OCI-LY7 (cell line): ENCODE results near the gene EP400. TPM values are rescaled to one million over a fixed set of nuclear protein-coding genes. Genes with fewer than 3 reads are reported as not detected.

Experiments used
- BruUV-seq: library from RNA; stranded (reverse); fragments of 400-500 nt; replicated peaks from 2 replicates; lab custom pipeline; 2021; lab: Mats Ljungman, UMichigan
- CTCF ChIA-PET: fragments of 300-600 bp; sonication (Branson Sonifier 250); formaldehyde crosslinking; loops from one replicate; lab custom pipeline; 2022; ENCODE audit warnings: antibody characterized with exemption; ENCODE audit not compliant: unreplicated experiment; lab: Charles Lee
- POLR2A ChIA-PET: fragments of 300-600 bp; sonication (Branson Sonifier 250); formaldehyde crosslinking; loops from one replicate; lab custom pipeline; 2022; ENCODE audit warnings: antibody characterized with exemption; lab: Charles Lee
- DNase-seq: peaks from one replicate; pipeline ENCODE4 v3.0.0-alpha.2; 2015; ENCODE audit warnings: low spot score
- H2AFZ ChIP-seq: fragments of 200-600 bp; sonication (generic), shearing (Covaris generic); 2 replicates; pipeline ENCODE4 v1.6.1; 2014; ENCODE audit warnings: mild to moderate bottlenecking, antibody characterized with exemption, low read length, moderate library complexity
- H3K27ac ChIP-seq: fragments of 200-600 bp; sonication (generic); 2 replicates; pipeline ENCODE4 v1.5.1; 2014; ENCODE audit warnings: mixed run types, low read depth, mild to moderate bottlenecking, moderate library complexity, low read length, inconsistent platforms; ENCODE audit not compliant: poor library complexity, severe bottlenecking
- H3K36me3 ChIP-seq: fragments of 200-600 bp; sonication (generic); 2 replicates; pipeline ENCODE4 v1.6.1; 2014; ENCODE audit warnings: mild to moderate bottlenecking, antibody characterized with exemption, low read length, moderate library complexity, mixed read lengths; ENCODE audit not compliant: insufficient read depth
- H3K4me1 ChIP-seq: fragments of 200-600 bp; sonication (generic); 2 replicates; pipeline ENCODE4 v1.5.1; 2014; ENCODE audit warnings: mild to moderate bottlenecking, low read length; ENCODE audit not compliant: insufficient read depth, poor library complexity, severe bottlenecking
- H3K4me2 ChIP-seq: fragments of 200-600 bp; sonication (generic); 2 replicates; pipeline ENCODE4 v1.6.1; 2014; ENCODE audit warnings: mild to moderate bottlenecking, low read length
- H3K4me3 ChIP-seq: fragments of 200-600 bp; sonication (generic); 2 replicates; pipeline ENCODE4 v1.5.1; 2014; ENCODE audit warnings: mild to moderate bottlenecking, low read depth, low read length; ENCODE audit not compliant: poor library complexity, severe bottlenecking
- H3K79me2 ChIP-seq: fragments of 200-600 bp; sonication (generic); 2 replicates; pipeline ENCODE4 v1.6.1; 2016; ENCODE audit warnings: low read depth, mild to moderate bottlenecking, low read length, moderate library complexity, mixed read lengths; ENCODE audit not compliant: insufficient read depth
- H3K9me2 ChIP-seq: fragments of 200-600 bp; sonication (generic); 2 replicates; pipeline ENCODE4 v1.6.1; 2016; ENCODE audit warnings: mild to moderate bottlenecking, low read length, mixed read lengths; ENCODE audit not compliant: insufficient read depth
- H3K9me3 ChIP-seq: fragments of 200-600 bp; sonication (generic); 2 replicates; pipeline ENCODE4 v1.6.1; 2014; ENCODE audit warnings: mild to moderate bottlenecking, mixed run types, low read length, mixed read lengths
- H4K20me1 ChIP-seq: fragments of 200-600 bp; sonication (generic); 2 replicates; pipeline ENCODE4 v1.6.1; 2014; ENCODE audit warnings: mild to moderate bottlenecking, antibody characterized with exemption, low read length, moderate library complexity, mixed read lengths; ENCODE audit not compliant: insufficient read depth
- EZH2phosphoT487 ChIP-seq: fragments of 200-600 bp; sonication (generic); IDR thresholded peaks from 2 replicates; pipeline ENCODE4 v1.6.1; 2018; ENCODE audit warnings: low read depth, borderline replicate concordance, mild to moderate bottlenecking, mixed run types, antibody characterized with exemption, low read length, moderate library complexity, mixed read lengths
- intact Hi-C: fragments of 100-400 bp; cut with micrococcal nuclease; formaldehyde crosslinking; loops from one replicate; pipeline ENCODE4 v1.10.0; 2022; ENCODE audit not compliant: unreplicated experiment
- total RNA-seq, 2 experiments: library from RNA; depleted of rRNA in 1 of 2; stranded (reverse); fragments of >200 nt in 1 of 2; shearing (Covaris generic) in 1 of 2; gene quantifications; 2 replicates each; pipeline ENCODE4 v1.2.3, GENCODE V29; 2014 to 2022
- TF ChIP-seq, protein P1 (sequence below): fragments of 200-600 bp; sonication (generic); conservative IDR thresholded peaks from 2 replicates; pipeline ENCODE4 v1.5.1; 2014; ENCODE audit warnings: mild to moderate bottlenecking, antibody characterized with exemption, low read length, moderate library complexity, mixed read lengths

EP400 gene
- total RNA-seq, 2 experiments from 2014 or later, result 20.7 to 56.2 TPM

DNA sequence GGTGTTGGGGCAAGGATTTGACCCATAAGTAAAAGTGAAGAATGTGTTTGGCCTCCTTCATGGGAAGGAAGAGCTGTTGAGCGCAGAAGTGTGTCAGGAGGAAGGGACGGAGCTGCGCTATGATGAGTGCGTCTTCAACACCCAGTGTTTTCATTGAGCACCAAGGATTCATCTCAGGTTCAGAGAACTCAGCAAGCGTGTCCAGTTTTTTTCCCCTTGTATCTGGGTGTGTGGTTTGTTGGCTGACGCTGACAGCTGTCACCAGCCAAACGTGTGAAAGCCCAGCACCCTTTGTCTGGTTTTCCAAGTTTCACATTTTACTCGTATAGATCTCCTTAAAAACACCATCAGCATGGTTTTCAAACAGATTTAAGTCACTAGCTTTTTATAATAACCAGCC is 12.3 kb downstream of the EP400 start:
- BruUV-seq, result no TSS peak
- peaks cover 72% of the 10 kb centered on the region for H3K79me2 ChIP-seq
- no peaks in the 10 kb centered on the region for H3K9me3 ChIP-seq
- no peak overlapping the region for H2AFZ ChIP-seq
- no peaks in the 10 kb centered on the region for H3K9me2 ChIP-seq
- peaks cover 48% of the 10 kb centered on the region for H3K36me3 ChIP-seq
- H4K20me1 ChIP-seq, result peaks cover 20% of the 10 kb centered on the region
- no peaks in the 10 kb centered on the region for H3K4me1 ChIP-seq
- H3K4me2 ChIP-seq, result no peak overlapping the region
- TF ChIP-seq, protein P1, sequence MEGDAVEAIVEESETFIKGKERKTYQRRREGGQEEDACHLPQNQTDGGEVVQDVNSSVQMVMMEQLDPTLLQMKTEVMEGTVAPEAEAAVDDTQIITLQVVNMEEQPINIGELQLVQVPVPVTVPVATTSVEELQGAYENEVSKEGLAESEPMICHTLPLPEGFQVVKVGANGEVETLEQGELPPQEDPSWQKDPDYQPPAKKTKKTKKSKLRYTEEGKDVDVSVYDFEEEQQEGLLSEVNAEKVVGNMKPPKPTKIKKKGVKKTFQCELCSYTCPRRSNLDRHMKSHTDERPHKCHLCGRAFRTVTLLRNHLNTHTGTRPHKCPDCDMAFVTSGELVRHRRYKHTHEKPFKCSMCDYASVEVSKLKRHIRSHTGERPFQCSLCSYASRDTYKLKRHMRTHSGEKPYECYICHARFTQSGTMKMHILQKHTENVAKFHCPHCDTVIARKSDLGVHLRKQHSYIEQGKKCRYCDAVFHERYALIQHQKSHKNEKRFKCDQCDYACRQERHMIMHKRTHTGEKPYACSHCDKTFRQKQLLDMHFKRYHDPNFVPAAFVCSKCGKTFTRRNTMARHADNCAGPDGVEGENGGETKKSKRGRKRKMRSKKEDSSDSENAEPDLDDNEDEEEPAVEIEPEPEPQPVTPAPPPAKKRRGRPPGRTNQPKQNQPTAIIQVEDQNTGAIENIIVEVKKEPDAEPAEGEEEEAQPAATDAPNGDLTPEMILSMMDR, result no peak
- TF ChIP-seq EZH2phosphoT487, result no peak
- DNase-seq, result no peak
- ChIA-PET CTCF (no interaction called here), POLR2A (interaction anchor here (0.7 kb wide), 1 partner anchor 23 kb away, joined by 4 read pairs; no protein-coding TSS in a partner anchor)
- H3K27ac ChIP-seq, result no peak overlapping the region
- intact Hi-C loops, result no loop called here
- H3K4me3 ChIP-seq, result no peak overlapping the region

DNA sequence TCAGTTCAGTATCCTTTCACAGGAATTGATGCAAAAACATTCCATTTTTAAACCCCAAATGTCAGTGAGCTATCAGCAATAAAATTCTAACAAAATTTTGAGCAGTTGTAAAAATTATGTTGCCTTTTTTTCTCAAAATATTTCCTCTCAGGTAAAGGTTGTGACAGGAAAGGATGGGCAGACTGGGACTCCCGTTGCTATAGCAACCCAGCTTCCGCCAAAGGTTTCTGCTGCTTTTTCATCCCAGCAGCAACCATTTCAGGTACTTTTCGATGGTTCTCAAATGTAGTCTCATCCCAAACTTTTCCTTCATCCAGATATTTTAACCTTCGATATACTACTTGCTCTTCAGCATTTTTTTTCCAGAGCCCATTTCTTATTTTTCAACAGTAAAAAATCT is 13.6 kb downstream of the EP400 start:
- ChIA-PET POLR2A (interaction anchor here (0.6 kb wide), 1 partner anchor 88 kb away, joined by 5 read pairs; no protein-coding TSS in a partner anchor), CTCF (no interaction called here)
- H3K79me2 ChIP-seq, result peaks cover 68% of the 10 kb centered on the region

DNA sequence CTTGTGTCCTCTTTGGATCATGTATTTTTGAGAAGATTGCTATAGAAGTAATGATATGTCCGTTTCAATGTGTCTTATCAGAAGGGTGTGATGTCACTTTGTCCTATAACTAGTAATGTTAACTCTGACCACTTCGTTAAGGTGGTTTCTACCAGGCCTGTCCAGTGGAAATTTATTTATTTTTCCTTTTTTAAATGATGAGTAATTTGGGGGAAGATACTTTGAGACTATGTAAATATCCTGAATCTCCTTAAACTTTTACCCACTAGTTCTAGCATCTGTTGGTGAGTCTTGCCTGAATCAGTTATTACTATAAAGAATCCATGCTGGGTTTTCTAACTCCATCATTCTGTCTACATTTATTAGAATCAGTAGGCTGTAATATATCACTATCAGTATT is 15.3 kb downstream of the EP400 start:
- Histone ChIP-seq H3K27ac (no peak overlapping the region), H3K36me3 (peaks cover 45% of the 10 kb centered on the region), H3K4me3 (no peak overlapping the region), H4K20me1 (peaks cover 12% of the 10 kb centered on the region), H2AFZ (no peak overlapping the region), H3K4me2 (no peak overlapping the region), H3K9me3 (no peaks in the 10 kb centered on the region), H3K4me1 (no peaks in the 10 kb centered on the region), H3K9me2 (no peaks in the 10 kb centered on the region), H3K79me2 (peaks cover 66% of the 10 kb centered on the region)
- TF ChIP-seq EZH2phosphoT487, result no peak
- TF ChIP-seq, protein P1, result no peak
- ChIA-PET CTCF (no interaction called here), POLR2A (no interaction called here)
- intact Hi-C loops, result no loop called here
- DNase-seq, result no peak
- no TSS peak for BruUV-seq

More for the DNA sequence above, 13.6 kb downstream of the EP400 start:
- intact Hi-C loops, result no loop called here
- TF ChIP-seq, protein P1, result no peak
- no peak for TF ChIP-seq EZH2phosphoT487
- H3K4me1 ChIP-seq, result no peaks in the 10 kb centered on the region
- no peak overlapping the region for H2AFZ ChIP-seq
- no peak overlapping the region for H3K4me2 ChIP-seq
- H3K27ac ChIP-seq, result no peak overlapping the region
- H3K9me3 ChIP-seq, result no peaks in the 10 kb centered on the region
- peaks cover 48% of the 10 kb centered on the region for H3K36me3 ChIP-seq
- BruUV-seq, result no TSS peak
- peaks cover 16% of the 10 kb centered on the region for H4K20me1 ChIP-seq
- H3K9me2 ChIP-seq, result no peaks in the 10 kb centered on the region
- DNase-seq, result no peak
- no peak overlapping the region for H3K4me3 ChIP-seq
